NCI-H526 treated with DMSO at 0.1 percent for 48 hours (cell line): ENCODE results near the gene FOXO3.
"Not testable (repeated sequence)": the region's sequence is repeated elsewhere in the genome, so short reads cannot be mapped to it uniquely, and the experiment has no call there.

Source experiments
- DNase-seq: peaks from one replicate; lab custom pipeline; 2025; lab: John Stamatoyannopoulos, UW

FOXO3 gene

GRCh38 chr6:108560463-108561308 lies at the start of gene FOXO3:
FOXO3 (plus strand) TSS chr6:108560917; CDS start chr6:108561209, 292 bp downstream.
- DNase-seq: peak; percentile 88

GRCh38 chr6:108518714-108519576 lies 41.8 kb upstream of the FOXO3 start:
- no peak for DNase-seq

GRCh38 chr6:108521616-108522107 lies 39.1 kb upstream of the FOXO3 start:
- no peak for DNase-seq

GRCh38 chr6:108523697-108524096 lies 37.0 kb upstream of the FOXO3 start:
- no peak for DNase-seq

GRCh38 chr6:108524528-108525248 lies 36.0 kb upstream of the FOXO3 start:
- no peak for DNase-seq

- no peak for DNase-seq
These were observed 34.0 kb upstream of the FOXO3 start for GRCh38 chr6:108526739-108527174.

- DNase-seq: no peak
These were observed 31.8 kb upstream of the FOXO3 start for GRCh38 chr6:108528878-108529277.

- DNase-seq: no peak
These were observed 29.4 kb upstream of the FOXO3 start for GRCh38 chr6:108531332-108531731.

GRCh38 chr6:108535114-108535742 lies 25.5 kb upstream of the FOXO3 start:
- no peak for DNase-seq

- not testable (repeated sequence) for DNase-seq
These were observed 24.7 kb upstream of the FOXO3 start for GRCh38 chr6:108535920-108536535.

GRCh38 chr6:108541843-108542759 lies 18.6 kb upstream of the FOXO3 start:
- peak; percentile 79 for DNase-seq

GRCh38 chr6:108543175-108543940 lies 17.4 kb upstream of the FOXO3 start:
- no peak for DNase-seq

GRCh38 chr6:108544606-108545005 lies 16.1 kb upstream of the FOXO3 start:
- no peak for DNase-seq

- DNase-seq: no peak
These were observed 14.4 kb upstream of the FOXO3 start for GRCh38 chr6:108546079-108547049.

- DNase-seq: no peak
These were observed 11.5 kb upstream of the FOXO3 start for GRCh38 chr6:108549241-108549640.

- no peak for DNase-seq
These were observed 11.0 kb upstream of the FOXO3 start for GRCh38 chr6:108549741-108550140.

GRCh38 chr6:108550256-108550655 lies 10.5 kb upstream of the FOXO3 start:
- DNase-seq: no peak
